Sigmoid colon (tissue), 7 donors: Measurements from ENCODE around the gene KCNIP1. TPM values are rescaled to one million over a fixed set of nuclear protein-coding genes. Genes with fewer than 3 reads are reported as not detected.

Experiments
- DNase-seq: peaks from one replicate; pipeline ENCODE4 v3.0.0-alpha.2; 2019
- H3K27ac ChIP-seq, 4 donors: fragments of 200-600 bp; sonication (generic); one replicate each; pipeline ENCODE4 v1.5.1; 2016 to 2019; ENCODE audit warnings: mild to moderate bottlenecking in 1 of 4
- H3K27me3 ChIP-seq, 3 donors: fragments of 200-600 bp; sonication (generic); one replicate each; pipeline ENCODE4 v1.5.1; 2019; ENCODE audit warnings: mild to moderate bottlenecking in 1 of 3
- H3K36me3 ChIP-seq, 4 donors: fragments of 200-600 bp; sonication (generic); one replicate each; pipeline ENCODE4 v1.5.1; 2016 to 2019
- H3K4me1 ChIP-seq, 4 donors: fragments of 200-600 bp; sonication (generic); one replicate each; pipeline ENCODE4 v1.5.1; 2017 to 2019
- H3K4me3 ChIP-seq, 4 donors: fragments of 200-600 bp; sonication (generic); one replicate each; pipeline ENCODE4 v1.5.1; 2017 to 2019; ENCODE audit warnings: mild to moderate bottlenecking in 2 of 4, moderate library complexity in 1 of 4
- H3K9me3 ChIP-seq, 4 donors: fragments of 200-600 bp in 3 of 4; sonication (generic) in 3 of 4; one replicate each; pipeline versions ENCODE4 v1.5.1 to v1.6.1; 2013 to 2019
- CTCF ChIP-seq, 4 experiments: fragments of 450-650 bp in 3 of 4; fragments of 200-600 bp in 1 of 4; IDR thresholded peaks; one replicate each; pipeline ENCODE4 v1.5.1; 2016 to 2019; ENCODE audit warnings: antibody characterized with exemption in 4 of 4, mild to moderate bottlenecking in 3 of 4, moderate library complexity in 2 of 4
- EP300 ChIP-seq, 4 donors: sonication (generic); formaldehyde crosslinking; IDR thresholded peaks; one replicate each; pipeline ENCODE4 v1.6.1; 2017; ENCODE audit warnings: antibody characterized with exemption in 4 of 4
- POLR2A ChIP-seq, 2 donors: fragments of 450-650 bp; IDR thresholded peaks; one replicate each; pipeline ENCODE4 v1.6.1; 2016; ENCODE audit warnings: antibody characterized with exemption in 2 of 2, mild to moderate bottlenecking in 2 of 2, moderate library complexity in 2 of 2
- POLR2AphosphoS5 ChIP-seq, 4 donors: sonication (generic); formaldehyde crosslinking; IDR thresholded peaks; one replicate each; pipeline ENCODE4 v1.6.1; 2017; ENCODE audit warnings: antibody characterized with exemption in 4 of 4
- WGBS, 2 donors: extraction: QIAGEN DNeasy Blood & Tissue Kit; methylation state at CpG; one replicate each; pipeline ENCODE4 v1.1.7; 2013; 5-methylcytosine and 5-hydroxymethylcytosine counted together
- intact Hi-C: fragments of 100-400 bp; cut with DNase I; formaldehyde crosslinking; loops from one replicate; pipeline ENCODE4 v1.15.1; 2023
- polyA plus RNA-seq, 3 donors: library from polyadenylated mRNA; stranded (reverse); fragments of 200-250 nt; gene quantifications; one replicate each; pipeline ENCODE4 v1.2.3, GENCODE V29; 2013
- total RNA-seq, 4 donors: library from RNA; depleted of rRNA; stranded (reverse); fragments of >200 nt; gene quantifications; one replicate each; pipeline ENCODE4 v1.1.0, GENCODE V29; 2016
- donor health status: healthy with polysubstance abuse.
- donor health status: Bipolar disorder and iron deficiency.
- donor health status: healthy.

The KCNIP1 gene
- total and polyA plus RNA-seq, 7 donors: 0.28 to 2.8 (median 1.1) TPM; not detected in 2

GRCh38 chr5:170719551-170719950 lies 215.7 kb downstream of the KCNIP1 start:
- TF ChIP-seq CTCF (IDR thresholded peaks at IDR 0.05) (no peak), POLR2A (IDR thresholded peaks at IDR 0.05) (no peak), EP300 (IDR thresholded peaks at IDR 0.05) (no peak), POLR2AphosphoS5 (IDR thresholded peaks at IDR 0.05) (no peak)
- Histone ChIP-seq H3K4me3 (no peak overlapping the region), H3K36me3 (no peaks in the 10 kb centered on the region), H3K4me1 (no peaks in the 10 kb centered on the region), H3K27me3 (no peaks in the 10 kb centered on the region), H3K27ac (no peak overlapping the region), H3K9me3 (no peaks in the 10 kb centered on the region)
- intact Hi-C loops: no loop called here
- no peak for DNase-seq
- 78 to 86% methylated on average over 3 of the region's 3 CpGs for WGBS, 2 donors

GRCh38 chr5:170720179-170720578 lies 216.4 kb downstream of the KCNIP1 start:
- intact Hi-C loops: no loop called here

GRCh38 chr5:170720984-170721383 lies 217.2 kb downstream of the KCNIP1 start:
- TF ChIP-seq POLR2A (IDR thresholded peaks at IDR 0.05) (no peak), POLR2AphosphoS5 (IDR thresholded peaks at IDR 0.05) (no peak)
- WGBS, 2 donors: 71 to 80% methylated on average over 1 of the region's 1 CpG
- Histone ChIP-seq H3K4me3 (no peak overlapping the region), H3K36me3 (no peaks in the 10 kb centered on the region), H3K9me3 (no peaks in the 10 kb centered on the region), H3K27ac (no peak overlapping the region), H3K27me3 (no peaks in the 10 kb centered on the region), H3K4me1 (no peaks in the 10 kb centered on the region)
- intact Hi-C loops: no loop called here
- DNase-seq: no peak

More at GRCh38 chr5:170720179-170720578, 216.4 kb downstream of the KCNIP1 start:
- 78 to 83% methylated on average over 4 of the region's 4 CpGs for WGBS, 2 donors
- Histone ChIP-seq H3K27ac (no peak overlapping the region), H3K27me3 (no peaks in the 10 kb centered on the region), H3K4me1 (no peaks in the 10 kb centered on the region), H3K4me3 (no peak overlapping the region), H3K9me3 (no peaks in the 10 kb centered on the region), H3K36me3 (no peaks in the 10 kb centered on the region)
- no peak for DNase-seq
- TF ChIP-seq POLR2A (IDR thresholded peaks at IDR 0.05) (no peak), CTCF (IDR thresholded peaks at IDR 0.05) (no peak), POLR2AphosphoS5 (IDR thresholded peaks at IDR 0.05) (no peak), EP300 (IDR thresholded peaks at IDR 0.05) (no peak)

- no peak overlapping the region for H3K27ac ChIP-seq
- H3K4me3 ChIP-seq: no peak overlapping the region
- intact Hi-C loops: no loop called here
- WGBS, 2 donors: 75 to 84% methylated on average over 6 of the region's 6 CpGs
- H3K36me3 ChIP-seq: no peaks in the 10 kb centered on the region
- H3K9me3 ChIP-seq: no peaks in the 10 kb centered on the region
- DNase-seq: no peak
- TF ChIP-seq POLR2A (IDR thresholded peaks at IDR 0.05): no peak
- no peak for TF ChIP-seq CTCF (IDR thresholded peaks at IDR 0.05)
- no peak for TF ChIP-seq EP300 (IDR thresholded peaks at IDR 0.05)
- TF ChIP-seq POLR2AphosphoS5 (IDR thresholded peaks at IDR 0.05): no peak
- no peaks in the 10 kb centered on the region for H3K4me1 ChIP-seq
- no peaks in the 10 kb centered on the region for H3K27me3 ChIP-seq
These were observed 217.9 kb downstream of the KCNIP1 start for GRCh38 chr5:170721681-170722080.

DNA sequence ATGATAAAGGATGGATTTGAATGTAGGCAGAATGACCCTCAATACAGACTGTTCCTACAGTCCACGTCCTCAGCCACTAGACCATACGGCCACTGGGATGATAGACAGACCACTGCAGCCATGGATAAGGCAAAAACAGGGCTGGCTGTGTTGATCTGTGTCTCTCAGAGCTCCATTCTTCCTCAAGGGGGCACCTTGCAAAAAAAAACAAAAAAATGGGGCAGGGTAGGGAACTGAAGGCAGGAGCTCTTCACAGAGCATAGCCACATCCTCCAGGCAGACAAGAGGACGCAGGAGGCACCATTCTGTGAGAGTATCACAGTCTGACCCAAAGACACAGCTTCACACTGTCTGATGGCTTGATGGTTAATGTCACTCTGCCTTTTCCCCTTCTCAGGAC lies 218.5 kb downstream of the KCNIP1 start:
- no peaks in the 10 kb centered on the region for H3K4me1 ChIP-seq
- H3K9me3 ChIP-seq: no peaks in the 10 kb centered on the region
- no peak for DNase-seq
- H3K27ac ChIP-seq: no peak overlapping the region
- no peaks in the 10 kb centered on the region for H3K27me3 ChIP-seq
- WGBS, 2 donors: 73 to 77% methylated on average over 3 of the region's 3 CpGs
- intact Hi-C loops: no loop called here
- H3K4me3 ChIP-seq: no peak overlapping the region
- no peaks in the 10 kb centered on the region for H3K36me3 ChIP-seq
- TF ChIP-seq POLR2AphosphoS5 (IDR thresholded peaks at IDR 0.05) (no peak), EP300 (IDR thresholded peaks at IDR 0.05) (no peak), CTCF (IDR thresholded peaks at IDR 0.05) (no peak), POLR2A (IDR thresholded peaks at IDR 0.05) (no peak)
